Stimulated activated CD8-positive, alpha-beta memory T cell treated with anti-CD3 and anti-CD28 coated beads, Interleukin-12 subunit alpha, Interleukin-12 subunit beta, amount 100 ng/mL, for 1 hour (primary cell): Measurements from ENCODE around the gene ANGPTL2.

Experiments used
- DNase-seq: peaks from one replicate; pipeline ENCODE4 v3.0.0-alpha.2; 2020; ENCODE audit warnings: low read depth

ANGPTL2 gene

DNA sequence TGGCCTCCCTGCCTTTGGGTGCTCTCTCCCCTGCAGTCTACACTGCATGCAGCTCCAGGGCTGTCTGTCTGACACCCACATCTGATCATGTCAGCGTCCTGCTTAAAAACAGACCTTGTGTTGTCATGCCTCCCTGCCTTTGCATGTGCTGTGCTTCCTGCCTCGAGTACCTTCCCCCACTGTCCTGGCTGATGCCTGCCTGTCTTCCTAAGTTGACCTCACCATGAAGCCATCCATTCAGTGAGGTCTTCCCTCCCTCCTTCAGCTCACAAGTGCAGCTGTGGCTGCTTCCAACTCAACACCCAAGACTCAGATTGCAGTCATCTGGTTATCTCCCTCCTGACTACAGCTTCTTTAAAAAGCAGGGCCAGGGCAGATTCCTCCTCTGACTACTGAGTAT, 5.5 kb downstream of the ANGPTL2 start:
- no peak for DNase-seq

DNA sequence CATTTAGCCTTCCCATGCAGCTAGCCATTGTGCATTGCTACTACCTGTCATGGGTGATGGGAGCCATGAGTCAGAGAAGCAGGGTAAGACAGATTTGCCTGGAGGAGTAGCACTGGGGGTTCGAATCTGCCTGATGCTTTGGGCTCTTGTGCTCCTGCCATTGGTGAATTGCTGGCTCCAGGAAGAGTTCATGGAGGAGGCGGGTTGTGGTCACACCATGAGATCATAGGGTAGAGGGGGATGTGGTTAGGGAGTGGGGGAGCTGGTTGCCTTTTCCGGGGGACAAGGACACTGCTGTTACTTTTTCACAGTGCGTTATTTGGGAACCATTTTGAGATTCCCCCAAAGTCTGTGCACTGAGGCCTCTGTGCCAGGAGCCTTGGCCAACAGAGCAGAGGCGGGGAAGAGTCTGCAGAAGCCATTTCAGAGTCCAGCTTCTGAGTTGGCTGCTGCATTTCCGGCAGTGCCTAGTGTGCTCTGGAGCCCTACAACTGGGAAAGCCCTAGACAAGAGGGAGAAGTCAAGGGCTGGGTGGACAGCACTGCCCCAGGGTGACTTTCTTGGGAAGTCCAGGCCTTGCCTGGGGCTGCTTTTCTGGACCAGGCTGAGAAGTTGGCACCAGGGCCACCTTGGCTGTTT, 6.2 kb downstream of the ANGPTL2 start:
- DNase-seq, result no peak

DNA sequence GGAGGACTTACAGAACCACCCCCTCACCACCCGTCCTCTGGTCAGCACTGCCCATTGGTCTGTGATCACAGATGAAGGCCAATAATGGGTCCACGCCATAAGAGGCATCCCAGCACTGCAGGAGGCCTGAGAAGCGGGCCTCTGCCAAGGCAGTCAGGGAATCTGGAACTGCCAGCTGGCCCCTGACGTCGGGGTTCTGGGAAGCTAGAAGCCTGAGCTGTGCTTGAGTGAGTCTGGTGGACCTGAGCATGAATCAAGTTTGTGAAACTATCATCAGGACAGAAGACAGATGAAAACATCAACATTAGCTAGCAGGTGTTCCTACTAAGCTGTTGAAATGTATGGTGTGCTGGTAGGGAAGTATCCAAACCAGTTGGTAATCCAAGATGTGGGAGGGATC, 7.8 kb downstream of the ANGPTL2 start:
- DNase-seq, result no peak

DNA sequence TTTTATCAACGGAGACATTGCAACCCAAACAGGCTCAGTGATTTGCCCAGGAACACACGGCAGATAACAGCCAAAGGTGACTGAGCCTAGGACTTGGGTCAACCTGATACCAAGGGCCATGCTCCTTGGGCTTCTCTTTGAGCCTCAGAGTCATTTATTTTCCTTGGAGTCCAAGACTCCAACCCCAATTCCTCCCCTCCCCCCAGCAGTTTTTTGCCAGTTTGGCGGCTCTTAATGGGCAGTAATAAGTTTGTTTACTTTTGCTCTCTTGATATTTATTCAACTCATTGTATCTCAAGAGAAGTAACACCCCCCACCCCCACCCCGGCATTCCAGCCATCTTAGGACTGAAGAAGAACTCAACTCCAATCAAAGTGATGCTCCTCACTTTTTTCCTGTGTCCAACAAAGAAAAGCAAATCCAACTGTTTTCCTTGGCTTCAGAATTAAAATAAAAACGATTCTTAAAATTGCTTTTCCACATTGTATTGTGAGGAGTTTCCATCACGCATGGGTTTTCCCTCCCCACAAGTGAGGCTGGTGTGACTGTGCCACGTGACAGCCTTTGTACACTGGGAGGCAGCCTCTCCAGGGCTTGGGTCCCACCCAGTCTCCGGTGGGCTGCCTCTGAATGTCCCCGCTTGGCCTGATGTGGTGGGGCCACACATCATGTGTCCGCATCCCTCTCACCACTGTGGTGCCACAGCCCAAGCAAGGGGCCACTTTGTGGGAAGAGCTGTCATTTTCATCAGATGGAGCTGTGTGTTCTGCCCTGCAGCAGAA, 9.1 kb downstream of the ANGPTL2 start:
- DNase-seq, result no peak

DNA sequence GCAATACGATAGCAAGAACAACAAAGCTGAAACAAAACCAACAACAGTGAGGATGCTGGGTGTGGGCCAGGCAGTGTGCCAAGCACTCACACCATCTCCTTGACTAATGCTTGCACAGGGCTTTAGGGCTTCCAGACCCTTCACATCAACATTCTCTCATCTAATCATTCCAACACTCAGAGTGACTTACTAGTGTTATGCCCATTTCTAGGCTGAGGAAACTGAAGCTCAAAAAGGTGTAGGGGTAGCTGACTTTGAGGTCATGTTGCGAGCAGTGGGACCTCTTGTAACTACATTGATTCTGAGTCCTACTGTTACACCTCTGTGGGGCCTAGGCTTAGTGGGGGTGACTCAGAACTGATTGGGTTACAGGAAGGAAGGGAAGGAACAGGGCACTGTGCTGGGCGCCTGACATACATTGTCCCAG, 9.7 kb downstream of the ANGPTL2 start:
- DNase-seq, result no peak

DNA sequence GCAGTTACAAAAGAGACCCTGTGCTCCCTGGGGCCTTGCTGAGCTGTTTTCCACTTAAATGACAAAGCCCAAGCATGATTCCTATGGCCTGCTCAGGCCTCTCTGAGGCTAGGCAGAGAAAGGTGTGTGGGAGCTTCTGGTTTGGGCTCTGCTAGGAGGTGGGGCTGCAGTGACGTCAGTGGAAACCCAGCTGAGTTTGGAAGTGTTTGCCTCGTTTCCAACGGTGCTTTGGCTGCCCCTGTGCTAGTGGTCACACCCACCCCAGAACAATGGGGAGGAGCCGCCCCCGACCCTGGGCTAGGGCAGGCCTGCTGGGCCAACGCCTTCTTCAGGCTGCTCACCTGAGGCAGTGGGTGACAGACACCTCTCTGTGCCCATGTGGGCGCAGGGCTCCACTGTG, 10.4 kb downstream of the ANGPTL2 start:
- DNase-seq, result no peak

DNA sequence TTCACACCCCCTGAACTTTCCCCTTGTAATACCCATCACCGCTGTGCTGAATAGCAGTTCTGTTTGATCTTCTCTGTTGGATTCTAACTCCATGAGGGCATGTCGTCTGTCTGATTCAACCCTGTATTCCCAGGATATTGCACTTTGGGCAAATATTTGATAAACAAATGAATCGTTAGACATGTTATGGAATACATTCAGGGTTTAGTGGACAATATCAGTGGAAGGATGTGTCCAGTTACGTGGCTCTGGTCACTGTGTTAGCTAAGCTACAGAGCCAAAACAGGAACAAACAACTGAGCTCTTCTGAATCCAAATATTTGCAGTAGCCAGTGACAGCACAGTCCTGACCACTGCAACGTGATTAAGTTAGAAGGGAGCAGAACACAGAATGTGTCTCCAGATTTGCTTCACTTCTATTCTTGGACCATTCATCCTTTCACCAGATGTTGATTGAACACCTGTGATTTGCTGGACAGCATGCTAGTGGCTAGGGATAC, 13.2 kb downstream of the ANGPTL2 start:
- no peak for DNase-seq

DNA sequence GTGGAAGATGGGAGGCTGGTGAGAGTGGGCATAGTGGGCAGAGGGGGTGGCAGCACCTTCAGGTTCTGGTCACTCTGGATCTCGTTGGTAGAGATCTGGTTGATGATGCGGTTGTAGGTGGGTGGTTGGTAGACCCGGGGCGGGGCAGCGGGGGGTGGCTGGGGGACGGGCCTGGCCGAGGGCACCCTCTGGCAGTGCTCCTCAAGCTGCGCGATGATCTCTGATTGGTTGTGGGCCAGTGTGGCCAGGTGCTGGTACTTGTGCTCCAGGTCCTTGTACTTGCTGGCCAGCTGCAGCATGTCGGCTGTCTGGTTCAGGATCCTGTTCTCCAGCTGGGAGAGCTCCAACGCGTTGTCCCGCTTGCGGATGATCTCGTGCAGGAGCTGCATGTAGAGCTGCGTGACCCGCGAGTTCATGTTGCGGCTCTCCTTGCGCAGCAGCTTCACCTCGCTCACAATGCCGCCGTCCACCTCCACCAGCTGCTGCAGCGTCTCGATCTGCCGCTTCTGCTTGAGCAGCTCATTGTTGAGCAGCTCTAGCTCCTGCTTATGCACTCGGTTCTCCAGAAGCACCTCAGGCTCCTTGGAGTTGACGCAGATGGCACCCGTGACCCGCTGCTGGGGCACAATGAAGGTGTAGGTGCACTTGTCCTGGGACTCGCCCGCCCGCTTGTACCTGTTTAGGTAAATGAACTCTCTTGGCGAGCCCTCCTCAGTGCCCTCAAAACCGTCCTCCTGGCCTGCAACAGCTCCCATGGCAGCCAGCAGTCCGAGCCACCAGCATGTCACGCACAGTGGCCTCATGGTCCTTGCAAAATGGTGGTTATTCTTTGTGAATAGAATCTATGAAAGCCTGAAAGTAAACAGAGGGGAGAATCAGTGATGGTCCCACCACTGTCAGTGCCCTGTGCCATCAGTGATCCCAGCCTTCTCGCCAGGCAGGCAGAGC, 14.2 kb downstream of the ANGPTL2 start:
- no peak for DNase-seq

DNA sequence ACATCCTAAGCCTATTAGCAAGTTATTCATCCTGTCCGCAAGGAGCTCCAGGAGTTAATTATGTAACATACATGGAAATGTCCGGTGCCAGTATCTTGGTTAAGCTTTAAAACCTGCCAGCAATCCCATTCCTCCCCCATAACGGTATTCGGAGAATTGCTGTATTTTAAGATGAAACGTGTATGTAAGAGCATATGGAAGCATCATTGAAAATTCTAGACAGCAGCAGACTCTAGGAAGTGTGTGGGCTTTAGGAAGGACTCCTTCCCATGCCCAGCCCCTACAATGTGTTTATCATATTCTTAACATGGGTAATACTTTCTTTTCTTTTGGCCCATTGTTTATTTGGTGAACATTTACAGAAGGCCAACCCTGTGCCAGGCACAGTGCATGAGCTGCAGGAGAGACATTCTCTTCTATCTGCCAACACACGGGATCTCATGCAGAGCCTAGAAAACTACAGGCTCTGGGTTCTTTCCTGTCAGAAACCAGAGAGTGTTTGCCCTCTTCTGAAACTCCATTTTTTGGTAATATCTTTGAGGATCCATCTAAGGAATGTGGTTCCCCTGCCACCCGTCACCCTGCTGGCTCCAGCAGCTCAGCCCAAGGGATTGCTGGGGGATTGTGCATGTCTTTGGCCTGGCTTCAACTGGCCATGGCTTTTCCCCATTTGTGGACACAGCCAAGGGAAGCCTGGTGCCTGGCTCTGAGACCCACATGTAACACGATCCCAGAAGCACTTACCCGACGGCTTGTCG, 15.1 kb downstream of the ANGPTL2 start:
- DNase-seq, result no peak

DNA sequence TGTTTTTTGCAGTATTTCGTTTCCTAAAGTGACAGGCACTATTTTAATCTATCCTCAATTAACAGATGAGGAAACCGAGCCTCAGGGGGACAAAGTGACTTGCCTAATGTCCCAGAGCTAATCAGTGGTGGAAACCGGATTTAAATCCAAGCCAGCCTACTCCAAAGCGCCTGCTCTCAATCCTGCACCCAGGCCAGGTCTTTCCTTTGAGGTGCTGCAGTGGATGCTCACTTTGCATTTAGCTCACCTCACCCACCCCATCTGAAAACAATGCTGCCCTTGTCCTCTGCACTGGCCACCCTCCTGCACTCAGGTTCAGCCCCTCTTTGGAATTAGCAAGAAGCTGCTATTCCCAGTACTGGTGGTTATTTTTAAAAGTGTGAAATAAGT, 16.0 kb downstream of the ANGPTL2 start:
- DNase-seq, result no peak

DNA sequence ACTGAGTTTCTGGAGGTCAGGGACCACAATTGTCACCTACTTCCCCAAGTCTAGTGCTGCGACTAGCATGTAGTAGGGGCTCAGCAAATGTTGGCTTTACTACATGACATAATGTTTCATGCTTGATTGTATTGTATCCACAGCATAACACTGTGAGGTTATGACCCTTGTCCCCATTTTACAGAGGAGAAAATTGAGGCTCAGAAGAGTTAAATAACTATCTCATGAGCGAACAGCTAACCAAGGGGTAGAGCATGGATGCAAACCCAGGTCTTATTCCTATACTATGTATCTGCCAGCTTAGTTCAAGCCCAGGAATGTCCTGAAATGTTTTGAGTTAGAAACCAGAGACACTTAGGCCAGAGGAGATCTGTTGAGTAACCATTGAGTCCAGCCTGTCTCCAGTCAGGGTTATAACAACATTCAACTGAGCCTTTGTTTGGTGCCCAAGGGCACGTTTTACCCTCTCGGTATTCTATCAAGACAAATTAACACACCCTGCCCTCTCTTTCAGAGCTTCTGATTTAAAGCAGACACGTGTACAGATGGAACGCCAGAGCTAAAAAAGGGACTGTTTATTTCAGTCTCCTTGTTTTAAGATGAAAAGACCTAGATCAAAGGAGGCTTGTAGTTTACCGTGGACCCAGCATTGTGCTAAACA, 16.5 kb downstream of the ANGPTL2 start:
- DNase-seq, result no peak

DNA sequence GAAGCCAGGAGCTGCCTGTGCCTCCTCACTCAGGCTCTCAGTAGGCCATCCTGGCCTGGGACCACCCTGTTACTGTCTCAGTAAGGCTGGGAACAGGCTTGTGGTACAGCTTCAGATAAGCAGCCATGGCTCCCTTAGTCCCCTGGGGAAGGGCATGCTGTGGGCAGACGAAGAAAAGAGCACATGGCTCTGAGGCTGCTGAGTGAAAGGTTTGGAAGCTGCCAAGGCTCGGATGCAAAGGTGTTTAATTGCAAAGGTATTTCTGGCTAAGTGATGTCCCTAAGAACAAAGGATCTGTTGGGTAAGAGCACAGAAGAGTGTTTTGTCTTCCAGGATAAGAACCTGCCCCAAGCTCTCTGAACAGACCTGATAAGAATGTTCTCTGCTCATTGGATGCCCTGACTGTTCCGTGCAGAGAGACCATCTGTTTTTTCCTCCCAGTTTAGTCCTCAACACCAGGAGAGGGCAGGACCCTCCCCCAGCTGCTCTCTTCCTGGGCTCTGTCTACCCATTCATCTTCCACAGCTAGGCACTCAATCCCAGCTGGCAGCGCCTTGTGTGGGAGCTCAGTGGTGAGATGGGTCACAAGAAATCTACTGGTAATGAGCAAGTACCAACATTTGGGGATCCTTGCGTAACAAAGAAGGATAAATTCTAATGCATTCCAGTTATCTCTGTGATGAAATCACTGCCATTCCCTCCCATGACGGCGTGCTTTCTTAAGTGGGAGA, 17.7 kb downstream of the ANGPTL2 start:
- DNase-seq, result no peak

DNA sequence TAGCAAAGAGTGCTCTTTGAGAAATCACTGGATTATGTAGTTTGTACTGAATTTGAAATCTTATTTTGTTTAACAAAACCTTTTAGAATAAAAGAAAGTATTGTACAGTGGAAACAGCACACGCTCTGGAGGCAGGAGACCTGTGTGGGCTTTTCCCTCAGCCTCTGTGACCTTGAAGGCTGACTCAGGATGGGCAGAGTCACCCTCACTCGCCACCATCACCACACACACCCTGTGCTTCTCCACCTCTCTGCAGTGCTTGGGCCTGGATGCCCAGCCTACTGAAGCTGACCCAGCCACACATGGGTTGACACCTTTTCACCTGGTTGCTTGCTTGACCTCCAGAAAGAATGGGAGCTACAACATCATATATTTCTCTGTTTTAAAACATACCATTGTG, 19.6 kb downstream of the ANGPTL2 start:
- no peak for DNase-seq

DNA sequence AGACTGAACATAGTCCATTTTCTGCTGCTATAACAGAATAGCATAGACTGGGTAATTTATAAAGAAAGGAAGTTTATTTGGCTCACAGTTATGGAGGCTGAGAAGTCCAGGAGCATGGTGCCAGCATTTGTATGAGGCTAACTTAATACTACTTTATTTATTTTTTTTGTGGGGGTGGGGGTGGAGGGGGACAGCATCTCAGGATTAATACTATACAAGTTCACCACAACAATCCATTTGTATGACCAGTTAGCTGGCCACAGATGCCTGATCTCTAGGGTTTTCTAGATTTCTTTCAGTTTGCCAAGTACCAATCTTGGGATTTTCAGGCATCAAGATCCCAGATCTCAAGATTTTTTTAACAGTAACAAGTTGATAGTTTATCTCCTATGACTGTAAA, 20.3 kb downstream of the ANGPTL2 start:
- no peak for DNase-seq

DNA sequence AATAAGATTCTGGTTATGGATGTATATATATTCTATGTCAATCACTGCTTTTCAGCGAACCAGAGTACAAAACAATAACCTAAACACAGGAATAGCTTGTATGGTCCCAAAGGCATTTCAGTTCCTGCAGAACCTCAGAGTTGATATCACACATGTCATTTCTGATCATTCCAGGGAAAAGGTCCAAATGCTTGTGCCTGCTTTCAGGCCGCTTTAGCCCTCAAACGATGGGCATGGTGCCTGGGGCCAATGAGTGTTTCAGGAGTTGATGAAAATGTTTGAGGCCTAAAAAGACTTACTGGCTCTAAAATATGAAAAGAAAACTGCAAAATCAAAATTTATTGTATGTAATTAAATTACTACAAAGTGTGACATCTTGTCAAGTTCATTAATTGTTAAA, 22.8 kb downstream of the ANGPTL2 start:
- DNase-seq, result no peak

DNA sequence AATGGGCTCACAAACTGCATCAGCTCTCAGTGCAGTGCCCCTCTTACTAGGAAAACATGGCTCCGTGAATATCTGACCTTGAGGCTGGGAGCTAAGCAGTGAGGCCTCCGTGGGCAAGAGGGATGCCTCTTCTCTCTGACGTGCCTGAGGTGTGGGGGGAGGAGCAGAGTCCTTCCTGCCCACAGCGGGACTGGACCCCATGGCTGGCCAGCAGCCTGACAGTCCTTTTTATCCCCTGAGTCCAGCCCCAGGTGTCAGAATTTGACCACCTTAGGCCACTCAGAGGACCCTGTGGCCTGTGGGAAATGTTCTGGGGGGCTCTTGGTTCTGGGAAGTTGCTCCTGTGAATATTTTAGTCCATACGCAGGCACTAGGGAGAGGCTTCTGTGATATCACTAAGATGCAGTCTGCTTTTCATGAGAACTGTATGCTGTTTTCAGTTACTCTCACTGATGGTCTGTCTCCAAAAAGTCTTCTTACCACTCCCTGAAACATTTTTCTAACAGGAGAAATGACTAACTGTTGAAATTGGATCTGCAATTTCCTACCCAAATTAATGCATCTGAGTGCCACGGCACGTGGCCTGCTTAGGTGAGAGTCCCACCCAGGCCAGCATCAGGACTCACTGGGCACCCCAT, 23.4 kb downstream of the ANGPTL2 start:
- DNase-seq, result no peak

DNA sequence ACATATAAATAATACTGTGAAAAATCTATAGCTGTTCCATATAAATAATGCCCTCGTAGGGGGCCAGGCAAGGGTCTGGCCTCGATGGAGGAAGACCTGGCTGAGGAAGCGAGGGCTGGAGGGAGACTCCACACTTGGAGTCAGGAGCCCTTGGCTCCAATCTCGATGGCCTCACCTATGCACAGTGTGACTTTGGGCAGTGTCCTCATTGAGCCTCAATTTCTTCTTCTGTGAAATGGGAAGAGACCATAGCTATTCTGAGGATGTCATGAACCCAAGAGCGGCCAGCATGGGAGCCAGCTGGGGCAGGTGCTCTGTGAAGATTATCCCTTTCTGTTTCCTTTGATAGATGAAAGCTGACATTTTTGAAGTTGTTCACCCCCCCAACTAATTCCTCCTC, 24.8 kb downstream of the ANGPTL2 start:
- DNase-seq, result no peak

DNA sequence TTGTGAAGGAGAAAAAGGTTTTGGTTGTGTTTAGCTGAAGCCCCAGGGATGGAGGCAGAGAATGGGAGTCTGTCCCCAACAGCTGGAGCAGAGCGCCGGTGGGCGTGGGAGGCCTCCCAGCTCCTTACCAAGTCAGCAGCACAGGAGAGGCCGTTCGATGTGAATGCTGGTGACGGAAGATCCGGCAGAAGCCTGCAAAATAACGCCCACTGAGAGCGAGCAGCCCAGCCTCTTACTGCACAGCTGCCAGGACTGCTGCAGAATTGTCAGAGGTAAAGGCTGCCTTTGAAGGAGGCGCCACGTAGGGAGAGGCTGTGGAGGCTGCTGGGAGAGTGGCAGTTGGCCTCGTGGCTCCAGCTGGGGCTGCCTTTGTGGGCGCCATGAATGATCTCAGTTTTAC, 26.2 kb downstream of the ANGPTL2 start:
- DNase-seq, result no peak

DNA sequence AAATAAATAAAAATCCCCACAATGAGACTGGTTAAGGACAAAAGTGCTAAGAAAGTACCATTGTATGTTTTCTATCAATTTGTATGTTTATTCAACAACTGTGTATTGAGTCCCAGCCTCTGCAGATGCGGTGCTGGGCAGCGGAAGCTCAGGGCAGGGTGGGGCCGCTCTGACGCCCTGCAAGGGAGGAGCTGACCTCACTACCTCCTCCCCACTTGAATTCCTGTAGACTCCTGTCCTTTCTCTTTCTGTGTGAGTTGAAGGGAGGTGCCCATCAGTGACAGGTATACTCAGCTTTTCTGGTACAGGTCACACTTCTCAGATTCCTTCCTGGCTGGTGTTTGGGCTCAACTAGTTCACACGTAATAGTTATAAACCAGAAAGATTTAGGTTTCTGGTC, 27.0 kb downstream of the ANGPTL2 start:
- no peak for DNase-seq
